A549 treated with Mapracorat at 1 μM for 4 hours (cell line): ENCODE results near the gene CNTFR. TPM values are rescaled to one million over a fixed set of nuclear protein-coding genes. Genes with fewer than 3 reads are reported as not detected.

Experiments used
- total RNA-seq: library from RNA; stranded (reverse); fragments of 200-300 nt; extraction: Qiagen RNA extraction; gene quantifications from 5 replicates; pipeline ENCODE4 v1.2.3, GENCODE V29; 2022

The CNTFR gene
- total RNA-seq: 0.13 to 0.15 TPM (median 0.14 TPM) in 3 of 5 replicates, not detected in the others

GRCh38 chr9:34589636-34590380 is at the start of gene CNTFR:
Gene CNTFR (minus strand): TSS chr9:34589724. CDS start chr9:34568981, 20,743 bp downstream.

GRCh38 chr9:34637356-34638137 is 48.0 kb upstream of the CNTFR start, which contains the start of gene SIGMAR1:
Gene SIGMAR1 (minus strand): TSS chr9:34637787. CDS start chr9:34637697, 90 bp downstream.

GRCh38 chr9:34628656-34629490 is 39.3 kb upstream of the CNTFR start, which contains the start of gene ARID3C:
Gene ARID3C (minus strand): TSS chr9:34629066. CDS start chr9:34628014, 1,052 bp downstream.

GRCh38 chr9:34620061-34620994 is 30.8 kb upstream of the CNTFR start, which contains the start of gene DCTN3:
Gene DCTN3 (minus strand): TSS chr9:34620495. CDS start chr9:34620464, 31 bp downstream.

GRCh38 chr9:34611811-34612787 is 22.6 kb upstream of the CNTFR start, which contains the start of gene RPP25L:
Gene RPP25L (minus strand): TSS chr9:34612097. CDS start chr9:34611296, 801 bp downstream.

GRCh38 chr9:34522971-34523797 is 66.3 kb downstream of the CNTFR start, which contains the start of gene ENHO:
Gene ENHO (minus strand): TSS chr9:34522990. CDS start chr9:34521695, 1,295 bp downstream.

Other genes starting within 250 kb of the CNTFR start
- gene MYORG, start 212.8 kb downstream of the CNTFR start, total RNA-seq: 4.1 to 6.9 TPM (median 6.3 TPM) in 5 replicates
- gene FAM219A, start 131.2 kb downstream of the CNTFR start, total RNA-seq: 15.7 to 18.8 TPM (median 17.7 TPM) in 5 replicates
- 0.23 to 0.64 TPM (median 0.45 TPM) in 4 of 5 replicates, not detected in the other for gene DNAI1, start 130.9 kb downstream of the CNTFR start, total RNA-seq
- 1.2 to 2.9 TPM (median 2.3 TPM) in 5 replicates for gene ENHO, start 66.7 kb downstream of the CNTFR start, total RNA-seq
- gene RPP25L, start 22.4 kb upstream of the CNTFR start, total RNA-seq: 40.2 to 46.0 TPM (median 43.4 TPM) in 5 replicates
- 105 to 114 TPM (median 111 TPM) in 5 replicates for gene DCTN3, start 30.8 kb upstream of the CNTFR start, total RNA-seq
- 0.09 to 0.39 TPM (median 0.17 TPM) in 5 replicates for gene ARID3C, start 39.3 kb upstream of the CNTFR start, total RNA-seq
- gene SIGMAR1, start 48.1 kb upstream of the CNTFR start, total RNA-seq: 161 to 195 TPM (median 192 TPM) in 5 replicates
- gene GALT, start 57.0 kb upstream of the CNTFR start, total RNA-seq: 16.1 to 20.8 TPM (median 19.0 TPM) in 5 replicates
- gene IL11RA, start 62.5 kb upstream of the CNTFR start, total RNA-seq: 4.7 to 8.1 TPM (median 6.3 TPM) in 5 replicates
- gene CCL27, start 72.9 kb upstream of the CNTFR start, total RNA-seq: 0.28 TPM in 1 of 5 replicates, not detected in the others
- gene CCL19, start 101.6 kb upstream of the CNTFR start, total RNA-seq: not detected in 5 replicates
- gene CCL21, start 120.4 kb upstream of the CNTFR start, total RNA-seq: not detected in 5 replicates